NT2/D1 (cell line): ENCODE results near the gene CCDC3.

ENCODE experiments used
- SUZ12 ChIP-seq: IDR thresholded peaks from 2 replicates; pipeline ENCODE4 v1.6.1; 2011; ENCODE audit not compliant: insufficient read length, insufficient read depth; ENCODE audit errors: extremely low read depth
- ZNF274 ChIP-seq: IDR thresholded peaks from 2 replicates; pipeline ENCODE4 v1.6.1; 2011; ENCODE audit warnings: mild to moderate bottlenecking, low read depth, low read length

DNA sequence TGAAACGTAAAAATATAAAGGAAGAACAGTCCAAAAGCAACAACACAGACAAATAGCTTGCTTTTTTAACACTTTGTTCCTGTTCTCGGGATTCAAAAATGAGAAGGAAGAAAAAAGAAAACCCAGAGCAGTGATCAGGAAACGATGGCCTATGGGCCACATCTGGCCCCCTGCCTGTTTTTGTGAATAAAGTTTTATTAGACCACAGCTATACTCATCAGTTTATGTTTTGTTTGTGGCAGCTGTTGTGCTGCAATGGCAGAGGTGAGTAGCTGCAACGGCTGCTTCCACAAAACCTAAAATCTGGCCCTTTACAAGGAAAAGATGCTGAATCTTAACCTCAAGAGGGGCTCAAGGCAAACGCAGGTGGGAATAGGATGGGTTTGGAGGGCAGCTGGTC is 96.4 kb downstream of the CCDC3 start:
- no peak for TF ChIP-seq ZNF274
- TF ChIP-seq SUZ12, result no peak
